ENCODE data around the gene DHRS1. TPM values are rescaled to one million over a fixed set of nuclear protein-coding genes. Genes with fewer than 3 reads are reported as not detected.
"Not testable (repeated sequence)": the region's sequence is repeated elsewhere in the genome, so short reads cannot be mapped to it uniquely, and the experiment has no call there.

DHRS1 gene
- total RNA-seq, 2 experiments from 2014 or later = 31.7 to 35.0 TPM

GRCh38 chr14:24335461-24336171 is 36.0 kb upstream of the DHRS1 start:
- Mint-ChIP-seq H3K36me3 (ENCODE audit: low read depth) (peaks cover 30% of the 10 kb centered on the region), H3K27me3 (peaks cover 35% of the 10 kb centered on the region), H3K4me3 (no peak overlapping the region), H3K27ac (no peak overlapping the region), H3K9me3 (no peaks in the 10 kb centered on the region), H3K4me1 (peaks cover 63% of the 10 kb centered on the region)
- ChIA-PET POLR2A (no interaction called here), CTCF (interaction anchor here (1.0 to 2.4 kb wide), 6 partner anchors 15 to 101 kb away, joined by 3 to 13 read pairs (median 3); no protein-coding TSS in a partner anchor)
- no peak for DNase-seq

- ChIA-PET CTCF (interaction anchor here (1.0 to 13.5 kb wide), 14 partner anchors 11 to 221 kb away, joined by 3 to 136 read pairs (median 6); partner anchors contain the start of genes CBLN3, CIDEB, DCAF11 and KHNYN), POLR2A (interaction anchor here (1.7 to 2.0 kb wide), 2 partner anchors 96 to 102 kb away, joined by 4 to 18 read pairs; partner anchors contain the start of gene KHNYN)
- Mint-ChIP-seq H3K4me1 (peaks cover 62% of the 10 kb centered on the region), H3K27me3 (peaks cover 38% of the 10 kb centered on the region), H3K9me3 (no peaks in the 10 kb centered on the region), H3K36me3 (ENCODE audit: low read depth) (peaks cover 30% of the 10 kb centered on the region), H3K27ac (no peak within 1 kb of the TSS), H3K4me3 (peak within 1 kb of the TSS; percentile 28)
- DNase-seq = no peak
Observed at GRCh38 chr14:24334431-24335291, 35.1 kb upstream of the DHRS1 start, which contains the start of gene ADCY4. Gene ADCY4 (minus strand): TSS chr14:24335071. CDS start chr14:24334652, 419 bp downstream.

GRCh38 chr14:24332268-24332993 is 32.9 kb upstream of the DHRS1 start:
- Mint-ChIP-seq H3K36me3 (ENCODE audit: low read depth) (peaks cover 17% of the 10 kb centered on the region), H3K4me3 (peak overlapping the region; percentile 30), H3K4me1 (peaks cover 64% of the 10 kb centered on the region), H3K9me3 (no peaks in the 10 kb centered on the region), H3K27ac (peak overlapping the region; percentile 74), H3K27me3 (peaks cover 38% of the 10 kb centered on the region)
- ChIA-PET CTCF (interaction anchor here (0.5 to 13.5 kb wide), 30 partner anchors 8 to 250 kb away, joined by 3 to 136 read pairs (median 5); partner anchors contain the start of genes CBLN3, CIDEB, KHNYN and LTB4R), POLR2A (interaction anchor here (0.6 to 2.0 kb wide), 3 partner anchors 99 to 117 kb away, joined by 6 to 18 read pairs (median 7); partner anchors contain the start of genes KHNYN, MDP1 and SDR39U1)
- peak; percentile 92 for DNase-seq

- no peaks in the 10 kb centered on the region for H3K9me3 Mint-ChIP-seq
- H3K27me3 Mint-ChIP-seq = peaks cover 38% of the 10 kb centered on the region
- H3K4me3 Mint-ChIP-seq = peak overlapping the region; percentile 30
- peaks cover 15% of the 10 kb centered on the region for H3K36me3 Mint-ChIP-seq (ENCODE audit: low read depth)
- H3K4me1 Mint-ChIP-seq = peaks cover 69% of the 10 kb centered on the region
- peak overlapping the region; percentile 74 for H3K27ac Mint-ChIP-seq
- POLR2A ChIA-PET = no interaction called here
- DNase-seq = no peak
- CTCF ChIA-PET = interaction anchor here (0.5 to 13.5 kb wide), 17 partner anchors 10 to 112 kb away, joined by 3 to 136 read pairs (median 5); partner anchors contain the start of genes CBLN3, CIDEB, KHNYN and LTB4R
Observed at GRCh38 chr14:24331731-24332267, 32.2 kb upstream of the DHRS1 start.

GRCh38 chr14:24330973-24331674 is 31.5 kb upstream of the DHRS1 start:
- H3K4me1 Mint-ChIP-seq = peaks cover 67% of the 10 kb centered on the region
- H3K4me3 Mint-ChIP-seq = no peak overlapping the region
- ChIA-PET CTCF (interaction anchor here (0.7 to 13.5 kb wide), 7 partner anchors 21 to 194 kb away, joined by 3 to 136 read pairs (median 5); partner anchors contain the start of genes CBLN3, CIDEB, KHNYN and LTB4R), POLR2A (no interaction called here)
- no peaks in the 10 kb centered on the region for H3K9me3 Mint-ChIP-seq
- peaks cover 36% of the 10 kb centered on the region for H3K27me3 Mint-ChIP-seq
- no peak for DNase-seq
- H3K36me3 Mint-ChIP-seq (ENCODE audit: low read depth) = peaks cover 10% of the 10 kb centered on the region
- H3K27ac Mint-ChIP-seq = no peak overlapping the region

GRCh38 chr14:24329736-24330135 is 30.2 kb upstream of the DHRS1 start:
- H3K36me3 Mint-ChIP-seq (ENCODE audit: low read depth) = no peaks in the 10 kb centered on the region
- H3K27me3 Mint-ChIP-seq = peaks cover 29% of the 10 kb centered on the region
- no peak overlapping the region for H3K4me3 Mint-ChIP-seq
- CTCF ChIA-PET = interaction anchor here (1.0 to 13.5 kb wide), 8 partner anchors 9 to 107 kb away, joined by 3 to 136 read pairs (median 7); partner anchors contain the start of genes CIDEB, LTB4R, LTB4R2 and RIPK3
- no peak overlapping the region for H3K27ac Mint-ChIP-seq
- H3K4me1 Mint-ChIP-seq = peaks cover 57% of the 10 kb centered on the region
- H3K9me3 Mint-ChIP-seq = no peaks in the 10 kb centered on the region
- peak; percentile 52 for DNase-seq
- POLR2A ChIA-PET = no interaction called here

- POLR2A ChIA-PET = no interaction called here
Observed at GRCh38 chr14:24329073-24329663, 29.6 kb upstream of the DHRS1 start.

GRCh38 chr14:24327914-24328313 is 28.3 kb upstream of the DHRS1 start:
- DNase-seq; H3K4me3 Mint-ChIP-seq; H3K36me3 Mint-ChIP-seq (ENCODE audit: low read depth); H3K9me3 Mint-ChIP-seq; POLR2A ChIA-PET; H3K27ac Mint-ChIP-seq: not testable (repeated sequence)
- Mint-ChIP-seq H3K27me3 (peaks cover 19% of the 10 kb centered on the region), H3K4me1 (peaks cover 44% of the 10 kb centered on the region)
- CTCF ChIA-PET = interaction anchor here (1.4 to 13.5 kb wide), 7 partner anchors 9 to 109 kb away, joined by 4 to 136 read pairs (median 9); partner anchors contain the start of genes CIDEB, LTB4R, LTB4R2 and RIPK3

More at GRCh38 chr14:24329073-24329663, 29.6 kb upstream of the DHRS1 start:
- peaks cover 53% of the 10 kb centered on the region for H3K4me1 Mint-ChIP-seq
- H3K36me3 Mint-ChIP-seq (ENCODE audit: low read depth) = no peaks in the 10 kb centered on the region
- peaks cover 25% of the 10 kb centered on the region for H3K27me3 Mint-ChIP-seq
- no peak for DNase-seq
- H3K9me3 Mint-ChIP-seq = no peaks in the 10 kb centered on the region
- no peak overlapping the region for H3K4me3 Mint-ChIP-seq
- CTCF ChIA-PET = interaction anchor here (0.8 to 13.5 kb wide), 8 partner anchors 8 to 108 kb away, joined by 3 to 136 read pairs (median 7); partner anchors contain the start of genes CBLN3, CIDEB, KHNYN and LTB4R
- H3K27ac Mint-ChIP-seq = peak overlapping the region; percentile 38

- Mint-ChIP-seq H3K36me3 (ENCODE audit: low read depth) (no peaks in the 10 kb centered on the region), H3K4me3 (no peak overlapping the region), H3K4me1 (peaks cover 40% of the 10 kb centered on the region), H3K9me3 (no peaks in the 10 kb centered on the region), H3K27me3 (peaks cover 17% of the 10 kb centered on the region), H3K27ac (peak overlapping the region; percentile 77)
- DNase-seq = no peak
- CTCF ChIA-PET = interaction anchor here (0.6 to 13.5 kb wide), 6 partner anchors 8 to 109 kb away, joined by 3 to 136 read pairs (median 9); partner anchors contain the start of genes CIDEB, LTB4R, LTB4R2 and RIPK3
- POLR2A ChIA-PET = no interaction called here
Observed at GRCh38 chr14:24327303-24327702, 27.7 kb upstream of the DHRS1 start.

- Mint-ChIP-seq H3K4me1 (peaks cover 28% of the 10 kb centered on the region), H3K27me3 (peaks cover 10% of the 10 kb centered on the region), H3K27ac (no peak overlapping the region), H3K36me3 (ENCODE audit: low read depth) (no peaks in the 10 kb centered on the region), H3K9me3 (no peaks in the 10 kb centered on the region), H3K4me3 (no peak overlapping the region)
- CTCF ChIA-PET = interaction anchor here (1.4 to 13.5 kb wide), 4 partner anchors 14 to 111 kb away, joined by 3 to 136 read pairs (median 9); partner anchors contain the start of genes CIDEB, LTB4R, LTB4R2 and RIPK3
- no peak for DNase-seq
- POLR2A ChIA-PET = interaction anchor here (0.7 kb wide), 1 partner anchor 84 kb away, joined by 4 read pairs; the partner anchor contains the start of gene TINF2
Observed at GRCh38 chr14:24325963-24326362, 26.4 kb upstream of the DHRS1 start.

Measured in activated CD4-positive, alpha-beta T cell treated with anti-CD3 and anti-CD28 coated beads, Interleukin-2, amount 10 ng/mL, durations not matched to agents 7 days and 5 days (primary cell).